BLaER1 treated with 17β-estradiol and CSF1 and Interleukin-3, amounts not matched to agents 10 nM and 100 nM (cell line): Measurements from ENCODE around the gene NPPA.
A peak's percentile ranks its signal among the peaks of the same experiment; 100 is the strongest.

Source experiments
- H3K27ac ChIP-seq, 11 experiments: shearing (Covaris generic); formaldehyde crosslinking; 2 replicates each; pipeline ENCODE4 v1.8.1; 2022
- H3K27me3 ChIP-seq, 11 experiments: shearing (Covaris generic); formaldehyde crosslinking; 2 replicates each; pipeline ENCODE4 v1.8.1; 2022
- H3K36me3 ChIP-seq, 11 experiments: shearing (Covaris generic); formaldehyde crosslinking; 2 replicates each; pipeline ENCODE4 v1.8.1; 2022
- H3K4me1 ChIP-seq, 10 experiments: shearing (Covaris generic); formaldehyde crosslinking; 2 replicates each; pipeline ENCODE4 v1.8.1; 2022
- H3K4me2 ChIP-seq, 11 experiments: shearing (Covaris generic); formaldehyde crosslinking; 2 replicates each; pipeline ENCODE4 v1.8.1; 2022
- H3K4me3 ChIP-seq, 10 experiments: shearing (Covaris generic); formaldehyde crosslinking; 2 replicates each; pipeline ENCODE4 v1.8.1; 2022
- H3K9ac ChIP-seq, 11 experiments: shearing (Covaris generic); formaldehyde crosslinking; 2 replicates each; pipeline ENCODE4 v1.8.1; 2022
- H3K9me3 ChIP-seq, 11 experiments: shearing (Covaris generic); formaldehyde crosslinking; replicated peaks in 1 of 11; 2 replicates each; pipeline ENCODE4 v1.8.1; 2022
- H4K20me1 ChIP-seq, 11 experiments: shearing (Covaris generic); formaldehyde crosslinking; 2 replicates each; pipeline ENCODE4 v1.8.1; 2022
- Cebpa-rat ChIP-seq, 11 experiments: shearing (Covaris generic); IDR thresholded peaks; 2 replicates each; pipeline ENCODE4 v1.8.1; 2022

Gene NPPA

DNA sequence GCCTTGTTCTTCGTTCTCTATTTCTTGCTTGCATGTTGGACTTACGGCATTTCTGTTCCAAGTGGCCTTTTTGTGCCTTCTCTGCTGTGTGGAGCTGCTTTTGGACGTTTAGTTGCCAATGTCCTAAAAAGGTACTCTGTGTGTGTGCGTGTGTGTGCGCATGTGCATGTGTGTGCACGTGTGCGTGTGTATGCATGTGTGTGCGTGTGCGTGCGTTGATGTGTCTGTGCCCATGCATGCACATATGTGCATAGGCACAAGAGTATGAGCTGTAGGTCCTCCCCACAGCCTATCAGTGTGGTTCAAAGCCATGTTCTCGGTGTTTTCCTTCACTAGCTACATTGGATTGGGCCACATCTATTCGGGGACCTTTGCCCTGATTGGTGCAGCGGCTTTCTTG lies 13.7 kb downstream of the NPPA start:
- H3K4me3 ChIP-seq = no peak overlapping the region
- H3K4me1 ChIP-seq = no peaks in the 10 kb centered on the region; a peak in 1 of 20 replicates
- no peak overlapping the region for H3K27ac ChIP-seq
- peaks cover 0 to 76% (median 22%) of the 10 kb centered on the region in 11 experiments; a peak in 17 of 22 replicates for H4K20me1 ChIP-seq
- H3K9me3 ChIP-seq = no peaks in the 10 kb centered on the region
- H3K4me2 ChIP-seq = no peak overlapping the region
- H3K36me3 ChIP-seq = peaks cover 96 to 100% (median 98%) of the 10 kb centered on the region in 11 experiments
- H3K9ac ChIP-seq = no peak overlapping the region
- no peaks in the 10 kb centered on the region for H3K27me3 ChIP-seq
- no peak for TF ChIP-seq Cebpa-rat (IDR thresholded peaks at IDR 0.05)

DNA sequence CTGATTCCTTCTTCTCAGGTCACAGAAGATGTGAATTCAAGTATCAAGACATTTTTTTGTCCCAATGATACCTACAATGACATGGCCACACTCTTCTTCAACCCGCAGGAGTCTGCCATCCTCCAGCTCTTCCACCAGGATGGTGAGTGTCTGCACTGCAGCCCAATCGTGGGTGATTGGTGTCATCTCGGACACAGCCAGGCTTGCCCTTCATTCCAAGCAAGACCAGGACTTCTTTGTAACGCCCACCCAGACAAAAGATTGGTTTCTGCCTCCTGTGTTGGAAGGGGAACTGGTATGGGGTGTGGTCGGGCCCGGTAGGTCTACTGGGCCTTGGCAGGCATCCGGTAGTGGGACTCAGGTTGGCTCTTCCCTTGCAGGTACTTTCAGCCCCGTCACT lies 14.1 kb downstream of the NPPA start:
- H3K9me3 ChIP-seq = no peaks in the 10 kb centered on the region
- H3K27me3 ChIP-seq = no peaks in the 10 kb centered on the region
- no peak overlapping the region for H3K27ac ChIP-seq
- H3K36me3 ChIP-seq = peaks cover 97 to 100% (median 100%) of the 10 kb centered on the region in 11 experiments
- H4K20me1 ChIP-seq = peaks cover 0 to 76% (median 21%) of the 10 kb centered on the region in 11 experiments; a peak in 17 of 22 replicates
- no peak overlapping the region for H3K4me3 ChIP-seq
- H3K4me2 ChIP-seq = no peak overlapping the region
- no peak overlapping the region for H3K9ac ChIP-seq
- TF ChIP-seq Cebpa-rat (IDR thresholded peaks at IDR 0.05) = no peak
- H3K4me1 ChIP-seq = no peaks in the 10 kb centered on the region; a peak in 1 of 20 replicates

DNA sequence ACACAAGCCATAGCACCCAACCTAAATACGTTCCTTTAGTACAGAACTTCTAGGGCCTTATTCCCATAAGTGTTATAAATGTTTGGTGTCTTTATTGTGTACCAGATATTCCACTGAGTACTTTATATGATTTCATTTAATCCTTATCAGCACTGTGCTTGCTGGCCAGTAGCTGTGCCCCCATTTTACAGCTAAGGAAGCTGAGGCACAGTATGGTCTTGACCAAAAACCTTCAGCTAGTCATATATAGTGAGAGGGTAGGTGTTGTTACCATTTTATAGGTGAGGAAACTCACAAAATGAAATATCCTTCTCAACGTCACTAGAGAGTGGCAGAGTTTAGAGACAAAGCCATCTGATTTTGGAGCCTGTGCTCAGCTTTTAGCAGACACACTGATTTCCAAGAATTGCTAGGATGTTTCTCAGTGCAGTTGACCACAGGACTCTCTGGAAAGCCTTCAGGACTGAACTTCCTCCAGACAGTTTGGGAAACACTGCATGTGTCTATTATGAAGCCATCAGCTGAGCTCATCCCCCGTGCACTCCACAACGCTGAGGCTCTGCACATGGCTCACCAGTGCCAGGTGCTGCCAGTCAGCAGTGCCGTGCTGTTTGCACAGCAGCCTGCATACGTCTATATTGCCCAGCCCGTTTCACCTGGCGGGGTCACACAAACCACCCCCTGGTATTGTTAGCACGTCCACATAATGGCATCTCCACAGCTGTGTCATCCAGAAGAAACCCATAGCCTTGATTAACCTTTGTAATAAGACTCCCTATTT lies 15.4 kb downstream of the NPPA start:
- Histone ChIP-seq H3K9ac (0 out of 22 replicates have a peak overlapping the region, but pooled peaks of 1 of the 11 experiments have one; percentile 8), H3K4me3 (no peak overlapping the region), H3K27me3 (no peaks in the 10 kb centered on the region), H4K20me1 (peaks cover 0 to 72% (median 10%) of the 10 kb centered on the region in 11 experiments; a peak in 11 of 22 replicates), H3K4me1 (no peaks in the 10 kb centered on the region), H3K9me3 (no peaks in the 10 kb centered on the region), H3K27ac (no peak overlapping the region), H3K4me2 (no peak overlapping the region), H3K36me3 (peaks cover 97 to 100% (median 100%) of the 10 kb centered on the region in 11 experiments)
- TF ChIP-seq Cebpa-rat (IDR thresholded peaks at IDR 0.05) = no peak

DNA sequence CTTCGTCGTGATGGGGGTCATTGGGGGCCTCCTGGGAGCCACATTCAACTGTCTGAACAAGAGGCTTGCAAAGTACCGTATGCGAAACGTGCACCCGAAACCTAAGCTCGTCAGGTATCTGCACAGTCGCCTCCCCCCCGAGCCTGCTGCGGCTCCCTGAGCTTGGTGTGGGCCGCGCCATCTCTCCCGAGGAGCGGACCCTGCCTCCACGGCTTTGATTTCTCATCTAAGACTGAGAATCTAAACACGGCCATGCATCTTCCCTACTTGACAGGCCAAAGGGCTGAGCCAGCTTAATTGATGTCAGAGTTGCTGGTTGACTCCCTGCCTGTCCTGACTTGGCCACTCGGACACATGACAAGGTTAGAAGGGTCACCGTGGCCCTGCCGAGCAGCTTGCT lies 19.1 kb downstream of the NPPA start:
- H3K27ac ChIP-seq = no peak overlapping the region

DNA sequence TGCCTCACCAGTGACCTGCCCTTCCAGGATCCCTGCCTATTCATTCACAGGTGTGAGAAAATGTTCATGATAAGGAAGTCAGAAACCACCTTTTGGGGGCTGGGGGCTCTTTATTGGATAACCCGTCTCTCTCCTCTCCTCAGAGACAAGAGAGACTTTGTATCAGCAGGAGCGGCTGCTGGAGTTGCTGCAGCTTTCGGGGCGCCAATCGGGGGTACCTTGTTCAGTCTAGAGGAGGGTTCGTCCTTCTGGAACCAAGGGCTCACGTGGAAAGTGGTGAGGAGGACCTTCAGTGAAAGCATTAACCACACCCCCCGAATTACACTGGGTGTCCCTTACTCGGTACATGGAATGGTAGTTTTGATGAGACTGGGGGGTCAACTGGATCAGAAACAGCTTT lies 20.6 kb downstream of the NPPA start:
- no peak overlapping the region for H3K4me3 ChIP-seq
- TF ChIP-seq Cebpa-rat (IDR thresholded peaks at IDR 0.05) = no peak
- H3K36me3 ChIP-seq = peaks cover 96 to 100% (median 99%) of the 10 kb centered on the region in 11 experiments
- no peak overlapping the region for H3K27ac ChIP-seq
- H4K20me1 ChIP-seq = peaks cover 0 to 44% (median 0%) of the 10 kb centered on the region in 11 experiments; a peak in 7 of 22 replicates
- no peak overlapping the region for H3K9ac ChIP-seq
- H3K4me2 ChIP-seq = no peak overlapping the region
- peaks cover 0 to 9% (median 2%) of the 10 kb centered on the region in 10 experiments; a peak in 12 of 20 replicates for H3K4me1 ChIP-seq
- H3K27me3 ChIP-seq = no peaks in the 10 kb centered on the region
- H3K9me3 ChIP-seq = no peaks in the 10 kb centered on the region

More for the DNA sequence above, 19.1 kb downstream of the NPPA start:
- peaks cover 0 to 5% (median 0%) of the 10 kb centered on the region in 10 experiments; a peak in 1 of 20 replicates for H3K4me1 ChIP-seq
- no peak overlapping the region for H3K9ac ChIP-seq
- H4K20me1 ChIP-seq = peaks cover 0 to 52% (median 0%) of the 10 kb centered on the region in 11 experiments; a peak in 7 of 22 replicates
- H3K4me3 ChIP-seq = no peak overlapping the region
- no peaks in the 10 kb centered on the region for H3K9me3 ChIP-seq
- no peak overlapping the region for H3K4me2 ChIP-seq
- H3K27me3 ChIP-seq = no peaks in the 10 kb centered on the region
- TF ChIP-seq Cebpa-rat (IDR thresholded peaks at IDR 0.05) = no peak
- peaks cover 97 to 100% (median 99%) of the 10 kb centered on the region in 11 experiments for H3K36me3 ChIP-seq

DNA sequence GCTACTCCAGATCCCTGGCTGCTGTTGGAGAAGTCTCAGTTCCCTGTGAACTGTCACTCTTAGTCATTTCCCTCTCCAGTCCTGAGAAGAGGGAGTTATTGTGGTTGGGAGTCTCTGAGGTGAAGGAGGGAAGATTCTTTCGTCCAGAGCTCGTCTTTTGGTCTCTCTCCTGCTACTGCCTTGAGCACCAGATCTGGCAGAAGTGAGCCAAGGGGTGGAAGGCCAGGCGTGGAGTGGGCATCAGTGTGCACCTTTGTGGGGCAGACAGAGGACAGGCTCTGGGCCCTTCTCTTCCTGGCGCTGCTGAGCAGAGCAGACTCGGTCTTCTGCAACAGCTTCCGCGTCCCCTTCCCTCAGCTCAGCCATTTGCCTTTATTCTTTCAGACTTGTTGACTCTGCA lies 22.5 kb downstream of the NPPA start:
- no peak overlapping the region for H3K4me3 ChIP-seq
- no peak overlapping the region for H3K4me2 ChIP-seq
- no peaks in the 10 kb centered on the region for H3K27me3 ChIP-seq
- peak overlapping the region in 1 of 11 experiments; percentile 25; a peak in 3 of 22 replicates for H3K27ac ChIP-seq
- peaks cover 0 to 25% (median 14%) of the 10 kb centered on the region in 10 experiments; a peak in 17 of 20 replicates for H3K4me1 ChIP-seq
- peaks cover 91 to 100% (median 99%) of the 10 kb centered on the region in 11 experiments for H3K36me3 ChIP-seq
- no peak for TF ChIP-seq Cebpa-rat (IDR thresholded peaks at IDR 0.05)
- H3K9ac ChIP-seq = 0 out of 22 replicates have a peak overlapping the region, but pooled peaks of 1 of the 11 experiments have one; percentile 24
- peaks cover 0 to 42% (median 0%) of the 10 kb centered on the region in 11 experiments; a peak in 6 of 22 replicates for H4K20me1 ChIP-seq
- no peaks in the 10 kb centered on the region for H3K9me3 ChIP-seq

DNA sequence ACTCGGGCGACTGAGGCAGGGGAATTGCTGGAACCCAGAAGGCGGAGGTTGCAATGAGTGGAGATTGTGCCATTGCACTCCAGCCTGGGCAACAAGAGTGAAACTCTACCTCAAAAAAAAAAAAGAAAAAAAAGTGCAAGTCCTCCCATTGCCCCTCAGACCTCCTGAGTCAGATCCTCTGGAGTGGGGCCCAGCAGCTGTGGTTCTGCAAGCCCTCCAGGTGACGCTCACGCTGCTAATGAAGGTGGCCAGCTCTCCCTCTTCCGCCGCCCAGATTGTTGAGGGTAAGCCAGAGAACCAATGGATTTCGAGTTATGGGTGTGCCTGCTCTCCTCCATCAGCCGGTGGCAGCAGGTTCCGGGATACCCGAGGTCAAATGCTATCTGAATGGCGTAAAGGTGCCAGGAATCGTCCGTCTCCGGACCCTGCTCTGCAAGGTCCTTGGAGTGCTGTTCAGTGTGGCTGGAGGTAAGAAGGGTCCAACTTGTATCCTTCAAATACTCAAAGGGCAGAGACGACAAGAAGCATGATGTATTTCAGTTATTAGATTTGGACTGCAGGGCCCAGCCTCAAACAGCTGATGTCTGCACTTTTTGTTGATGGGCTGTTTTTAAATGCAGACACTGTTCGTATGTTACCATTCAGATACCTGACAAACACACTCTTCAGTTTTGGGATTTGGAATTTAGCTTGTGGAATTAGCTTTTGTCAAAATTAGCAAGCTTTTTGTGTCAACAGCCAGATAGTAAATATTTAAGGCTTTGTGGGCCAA lies 24.0 kb downstream of the NPPA start:
- H4K20me1 ChIP-seq = peaks cover 0 to 26% (median 4%) of the 10 kb centered on the region in 11 experiments; a peak in 6 of 22 replicates
- H3K9ac ChIP-seq = no peak overlapping the region
- H3K4me3 ChIP-seq = no peak overlapping the region
- no peak overlapping the region for H3K4me2 ChIP-seq
- H3K9me3 ChIP-seq = no peaks in the 10 kb centered on the region
- TF ChIP-seq Cebpa-rat (IDR thresholded peaks at IDR 0.05) = no peak
- no peaks in the 10 kb centered on the region for H3K27me3 ChIP-seq
- H3K27ac ChIP-seq = no peak overlapping the region
- peaks cover 91 to 100% (median 99%) of the 10 kb centered on the region in 11 experiments for H3K36me3 ChIP-seq
- H3K4me1 ChIP-seq = peaks cover 0 to 25% (median 14%) of the 10 kb centered on the region in 10 experiments; a peak in 17 of 20 replicates

DNA sequence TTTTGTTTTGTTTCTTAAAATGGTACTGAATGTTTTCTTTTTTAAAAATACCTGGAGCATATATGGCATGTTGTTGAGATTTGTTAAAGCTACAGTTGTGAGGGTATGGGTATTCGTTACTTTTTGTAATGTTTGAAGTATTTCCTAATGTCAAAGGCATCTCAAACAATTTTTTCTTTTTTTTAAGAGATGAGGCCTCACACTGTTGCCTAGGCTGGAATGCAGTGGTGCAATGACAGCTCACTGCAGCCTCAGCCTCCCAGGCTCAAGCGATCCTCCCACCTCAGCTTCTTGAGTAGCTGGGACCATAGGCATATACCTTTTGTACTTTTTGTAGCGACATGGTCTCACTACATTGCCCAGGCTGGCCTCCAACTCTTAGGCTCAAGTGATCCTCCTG lies 25.5 kb downstream of the NPPA start:
- Histone ChIP-seq H3K4me1 (peaks cover 3 to 27% (median 16%) of the 10 kb centered on the region in 10 experiments; a peak in 19 of 20 replicates), H3K9ac (peak overlapping the region in 1 of 11 experiments; percentile 4; a peak in 1 of 22 replicates), H4K20me1 (peaks cover 0 to 20% (median 0%) of the 10 kb centered on the region in 11 experiments; a peak in 5 of 22 replicates), H3K27ac (peak overlapping the region in 2 of 11 experiments; percentile 11 to 18; a peak in 1 of 22 replicates), H3K4me3 (no peak overlapping the region), H3K4me2 (peak overlapping the region in 7 of 11 experiments; percentile 10 to 39 (median 15); a peak in 7 of 22 replicates), H3K9me3 (no peaks in the 10 kb centered on the region), H3K36me3 (peaks cover 91 to 100% (median 99%) of the 10 kb centered on the region in 11 experiments), H3K27me3 (no peaks in the 10 kb centered on the region)
- no peak for TF ChIP-seq Cebpa-rat (IDR thresholded peaks at IDR 0.05)
